Measurements from ENCODE around the gene WNK1. TPM values are rescaled to one million over a fixed set of nuclear protein-coding genes. Genes with fewer than 3 reads are reported as not detected.
"Not testable (repeated sequence)": the region's sequence is repeated elsewhere in the genome, so short reads cannot be mapped to it uniquely, and the experiment has no call there.

Gene WNK1
- total RNA-seq, 1 donor from 2014 or later: 57.6 TPM

DNA sequence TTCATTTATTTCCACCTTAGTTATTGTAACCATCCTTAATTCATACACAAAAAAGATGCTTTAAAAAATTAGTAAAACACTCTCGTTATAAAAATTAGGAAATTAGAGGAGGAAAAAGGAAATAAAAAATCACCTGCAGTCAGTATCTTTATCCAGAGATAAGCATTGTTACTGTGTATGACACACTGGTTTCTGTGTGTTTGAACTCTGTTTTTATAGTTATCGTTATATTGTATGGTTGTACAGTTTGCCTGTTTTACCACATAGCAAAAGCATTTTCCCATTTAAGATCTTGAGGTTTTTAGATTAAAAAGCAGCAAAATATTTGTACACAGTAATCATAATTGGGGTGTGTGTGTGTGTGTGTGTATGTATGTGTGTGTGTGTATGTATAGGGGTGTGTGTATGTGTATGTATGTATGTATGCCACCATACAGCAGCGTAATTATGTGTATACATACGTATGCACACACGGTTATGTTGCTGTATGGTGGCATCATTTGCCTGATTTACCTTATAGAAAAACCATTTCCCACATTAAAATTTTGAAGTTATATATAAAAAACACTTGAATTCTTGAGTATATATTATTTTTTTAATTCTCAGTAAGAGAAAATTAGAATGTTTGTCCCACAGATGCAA lies 19.8 kb downstream of the WNK1 start:
- no peaks in the 10 kb centered on the region for H3K36me3 ChIP-seq (ENCODE audit: control insufficient read depth, insufficient read depth, low read length)
- DNase-seq (ENCODE audit: low read depth): no peak
- H3K4me3 ChIP-seq (ENCODE audit: low read depth, low read length): no peak overlapping the region
- no peaks in the 10 kb centered on the region for H3K27me3 ChIP-seq (ENCODE audit: control insufficient read depth, insufficient read depth, low read length)
- TF ChIP-seq, protein P1, sequence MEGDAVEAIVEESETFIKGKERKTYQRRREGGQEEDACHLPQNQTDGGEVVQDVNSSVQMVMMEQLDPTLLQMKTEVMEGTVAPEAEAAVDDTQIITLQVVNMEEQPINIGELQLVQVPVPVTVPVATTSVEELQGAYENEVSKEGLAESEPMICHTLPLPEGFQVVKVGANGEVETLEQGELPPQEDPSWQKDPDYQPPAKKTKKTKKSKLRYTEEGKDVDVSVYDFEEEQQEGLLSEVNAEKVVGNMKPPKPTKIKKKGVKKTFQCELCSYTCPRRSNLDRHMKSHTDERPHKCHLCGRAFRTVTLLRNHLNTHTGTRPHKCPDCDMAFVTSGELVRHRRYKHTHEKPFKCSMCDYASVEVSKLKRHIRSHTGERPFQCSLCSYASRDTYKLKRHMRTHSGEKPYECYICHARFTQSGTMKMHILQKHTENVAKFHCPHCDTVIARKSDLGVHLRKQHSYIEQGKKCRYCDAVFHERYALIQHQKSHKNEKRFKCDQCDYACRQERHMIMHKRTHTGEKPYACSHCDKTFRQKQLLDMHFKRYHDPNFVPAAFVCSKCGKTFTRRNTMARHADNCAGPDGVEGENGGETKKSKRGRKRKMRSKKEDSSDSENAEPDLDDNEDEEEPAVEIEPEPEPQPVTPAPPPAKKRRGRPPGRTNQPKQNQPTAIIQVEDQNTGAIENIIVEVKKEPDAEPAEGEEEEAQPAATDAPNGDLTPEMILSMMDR (IDR thresholded peaks at IDR 0.05; ENCODE audit: insufficient read depth, low read length, poor library complexity, severe bottlenecking): no peak

DNA sequence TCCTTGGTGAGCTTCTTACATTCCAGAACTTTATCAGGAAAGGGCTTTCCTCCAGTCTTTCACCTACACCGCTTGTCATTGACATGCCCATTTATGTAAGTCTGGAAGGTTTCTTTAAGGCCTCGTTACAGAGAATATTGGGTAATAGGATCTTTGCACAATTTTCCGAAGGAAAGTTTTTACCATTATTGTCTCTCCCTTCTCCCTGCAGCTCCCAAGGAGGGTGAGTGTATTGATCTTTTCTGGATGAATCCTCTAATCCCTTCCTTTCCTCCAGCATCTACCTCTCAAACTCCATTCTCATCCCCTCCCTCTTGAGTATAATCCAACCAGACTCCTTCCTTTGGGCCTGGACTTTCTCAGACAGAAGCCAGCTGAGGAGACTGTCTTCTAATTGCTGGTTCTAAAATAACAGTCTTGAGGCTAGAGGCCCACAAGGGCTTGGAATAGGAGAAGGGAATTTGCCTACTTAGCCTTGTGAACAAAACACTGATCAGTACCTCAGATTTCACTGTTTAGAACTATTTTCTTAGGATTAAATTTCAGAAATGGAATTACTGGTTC lies 21.8 kb downstream of the WNK1 start:
- Histone ChIP-seq H3K4me3 (ENCODE audit: low read depth, low read length) (no peak overlapping the region), H3K27me3 (ENCODE audit: control insufficient read depth, insufficient read depth, low read length) (no peaks in the 10 kb centered on the region), H3K36me3 (ENCODE audit: control insufficient read depth, insufficient read depth, low read length) (no peaks in the 10 kb centered on the region)
- TF ChIP-seq, protein P1 (IDR thresholded peaks at IDR 0.05; ENCODE audit: insufficient read depth, low read length, poor library complexity, severe bottlenecking): no peak
- no peak for DNase-seq (ENCODE audit: low read depth)

DNA sequence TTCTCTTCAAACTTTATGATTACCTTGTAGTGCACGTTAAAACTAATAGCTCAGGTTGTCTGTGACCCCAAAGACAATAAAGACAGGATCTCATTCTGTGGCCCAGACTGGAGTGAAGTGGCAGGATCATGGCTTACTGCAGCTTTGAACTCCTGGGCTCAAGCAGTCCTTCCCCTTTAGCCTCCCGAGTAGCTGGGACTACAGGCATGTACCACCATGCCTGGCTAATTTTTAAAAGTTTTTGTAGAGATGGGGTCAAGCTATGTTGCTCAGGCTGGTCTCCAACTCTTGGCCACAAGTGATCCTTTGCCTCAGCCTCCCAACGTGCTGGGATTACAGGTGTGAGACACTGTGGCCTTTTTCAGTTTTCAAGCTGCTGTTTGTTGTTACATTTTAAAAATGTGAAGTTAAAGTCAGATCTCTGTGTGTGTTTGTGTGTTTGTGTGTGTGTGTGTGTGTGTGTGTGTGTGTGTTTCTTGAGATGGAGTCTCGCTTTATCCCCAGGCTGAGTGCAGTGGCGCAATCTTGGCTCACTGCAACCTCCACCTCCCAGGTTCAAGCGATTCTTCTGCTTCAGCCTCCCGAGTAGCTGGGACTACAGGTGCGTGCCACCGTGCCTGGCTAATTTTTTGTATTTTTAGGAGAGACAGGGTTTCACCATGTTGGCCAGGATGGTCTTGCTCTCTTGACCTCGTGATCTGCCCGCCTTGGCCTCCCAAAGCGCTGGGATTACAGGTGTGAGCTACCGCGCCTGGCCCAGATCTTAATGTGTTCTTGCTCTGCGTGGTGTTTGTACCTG lies 23.8 kb downstream of the WNK1 start:
- not testable (repeated sequence) for DNase-seq (ENCODE audit: low read depth); H3K4me3 ChIP-seq (ENCODE audit: low read depth, low read length); H3K27me3 ChIP-seq (ENCODE audit: control insufficient read depth, insufficient read depth, low read length); H3K36me3 ChIP-seq (ENCODE audit: control insufficient read depth, insufficient read depth, low read length)

DNA sequence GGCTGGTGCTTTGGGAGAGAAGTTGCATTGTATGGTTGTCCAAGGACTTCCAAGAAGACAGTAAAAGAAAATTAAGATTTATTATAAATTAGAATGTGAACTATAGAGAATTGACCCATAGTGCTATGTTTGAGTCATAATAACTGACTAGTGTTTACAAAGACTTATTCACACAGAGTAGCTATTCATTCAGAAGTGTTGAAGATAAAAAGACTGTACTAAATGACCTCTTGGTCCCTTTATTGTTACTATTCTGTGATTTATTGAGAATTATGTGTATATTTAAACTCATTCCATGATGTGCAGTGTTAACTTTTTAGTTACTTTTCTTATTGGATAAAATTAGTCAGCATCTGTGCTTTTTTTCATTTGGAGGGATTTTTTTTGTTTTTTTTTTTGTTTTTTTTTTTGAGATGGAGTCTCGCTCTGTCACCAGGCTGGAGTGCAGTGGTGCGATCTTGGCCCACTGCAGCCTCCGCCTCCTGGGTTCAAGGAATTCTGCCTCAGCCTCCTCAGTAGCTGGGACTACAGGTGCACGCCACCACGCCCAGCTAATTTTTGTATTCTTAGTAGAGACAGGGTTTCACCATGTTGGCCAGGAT lies 24.5 kb downstream of the WNK1 start:
- H3K27me3 ChIP-seq (ENCODE audit: control insufficient read depth, insufficient read depth, low read length); H3K4me3 ChIP-seq (ENCODE audit: low read depth, low read length); DNase-seq (ENCODE audit: low read depth); H3K36me3 ChIP-seq (ENCODE audit: control insufficient read depth, insufficient read depth, low read length): not testable (repeated sequence)

DNA sequence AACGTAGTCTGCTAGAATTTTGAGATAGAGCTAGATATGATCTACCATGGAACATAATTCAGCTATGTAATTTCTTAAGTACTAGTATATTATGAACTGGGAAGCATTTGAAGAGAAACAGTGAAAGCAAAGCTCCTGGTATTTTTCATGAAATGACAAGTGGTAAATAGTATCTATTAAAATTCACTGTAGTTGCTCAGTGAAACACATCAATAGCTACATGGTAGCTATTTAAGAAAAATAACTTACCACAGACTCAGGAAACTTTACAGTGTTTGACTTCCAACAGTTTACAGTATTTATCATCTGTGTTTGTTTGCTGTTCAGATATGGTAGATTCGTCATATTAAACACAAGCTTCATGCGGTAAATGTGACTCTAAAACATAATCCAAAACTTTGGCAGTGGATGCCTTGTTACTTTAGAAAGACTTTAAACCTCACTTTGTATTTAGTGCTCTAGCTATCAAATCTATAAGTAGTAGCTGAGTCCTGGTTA lies 25.2 kb downstream of the WNK1 start:
- TF ChIP-seq, protein P1 (IDR thresholded peaks at IDR 0.05; ENCODE audit: insufficient read depth, low read length, poor library complexity, severe bottlenecking): no peak
- Histone ChIP-seq H3K27me3 (ENCODE audit: control insufficient read depth, insufficient read depth, low read length) (no peaks in the 10 kb centered on the region), H3K36me3 (ENCODE audit: control insufficient read depth, insufficient read depth, low read length) (no peaks in the 10 kb centered on the region), H3K4me3 (ENCODE audit: low read depth, low read length) (no peak overlapping the region)
- DNase-seq (ENCODE audit: low read depth): no peak

DNA sequence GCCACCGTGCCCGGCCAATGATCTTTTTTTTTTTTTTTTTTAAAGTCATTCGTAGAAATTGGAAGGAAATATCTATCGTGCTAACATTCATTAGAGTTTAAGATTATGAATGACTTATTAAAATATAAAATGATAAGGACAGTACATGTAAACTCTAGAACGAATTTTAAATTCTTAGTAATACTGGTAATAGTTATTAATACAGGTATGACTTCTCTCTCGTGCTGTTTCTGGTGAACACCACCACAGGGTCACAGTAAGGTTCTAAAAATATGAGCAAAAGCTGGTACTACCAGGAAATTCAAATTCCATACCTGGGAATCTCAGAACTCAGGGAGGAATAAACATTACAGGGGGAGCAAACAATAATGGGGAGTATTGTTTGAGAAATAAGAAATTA lies 26.2 kb downstream of the WNK1 start:
- Histone ChIP-seq H3K4me3 (ENCODE audit: low read depth, low read length) (no peak overlapping the region), H3K36me3 (ENCODE audit: control insufficient read depth, insufficient read depth, low read length) (no peaks in the 10 kb centered on the region)

More for the DNA sequence above, 26.2 kb downstream of the WNK1 start:
- TF ChIP-seq, protein P1 (IDR thresholded peaks at IDR 0.05; ENCODE audit: insufficient read depth, low read length, poor library complexity, severe bottlenecking): no peak
- no peaks in the 10 kb centered on the region for H3K27me3 ChIP-seq (ENCODE audit: control insufficient read depth, insufficient read depth, low read length)
- DNase-seq (ENCODE audit: low read depth): no peak

Measured in kidney epithelial cell (primary cell).